ENCODE data around the gene SHCBP1L. TPM values are rescaled to one million over a fixed set of nuclear protein-coding genes. Genes with fewer than 3 reads are reported as not detected.

SHCBP1L gene
- total and polyA plus RNA-seq, 4 donors, result not detected

DNA sequence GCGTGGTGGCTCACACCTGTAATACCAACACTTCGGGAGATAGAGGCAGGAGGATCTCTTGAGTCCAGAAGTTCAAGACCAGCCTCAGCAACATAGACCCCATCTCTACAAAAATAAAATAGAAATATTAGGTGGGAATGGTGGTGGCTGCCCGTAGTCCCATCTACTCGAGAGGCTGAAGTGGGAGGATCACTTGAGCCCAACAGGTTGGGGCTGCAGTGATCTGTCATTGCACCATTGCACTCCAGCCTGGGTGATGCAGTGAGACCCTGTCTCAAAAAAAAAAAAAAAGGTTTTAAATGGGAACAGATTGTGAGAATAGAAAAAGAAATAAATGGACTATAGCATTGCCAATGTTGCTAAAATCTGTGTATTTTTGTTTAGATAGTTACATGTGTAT lies 102.6 kb downstream of the SHCBP1L start:
- intact Hi-C loops (cut with DNase I), result loop anchor here in 1 of 2 donors (10.0 kb wide), 1 partner anchor 284 kb away; no protein-coding TSS in a partner anchor
- ATAC-seq (ENCODE audit: low FRiP score) (no peak), DNase-seq (no peak)
- Histone ChIP-seq H3K36me3 (ENCODE audit: control insufficient read depth in 1 of 2, insufficient read depth in 2 of 2, low read length in 1 of 2) (peaks cover 5 to 6% of the 10 kb centered on the region in 2 donors), H3K27me3 (ENCODE audit: control insufficient read depth in 1 of 2, insufficient read depth in 2 of 2, low read length in 1 of 2) (no peaks in the 10 kb centered on the region), H3K27ac (ENCODE audit: low read depth in 1 of 2, low read length in 2 of 2) (no peak overlapping the region), H3K4me3 (ENCODE audit: low read length in 2 of 2) (no peak overlapping the region), H3K4me1 (ENCODE audit: control insufficient read depth in 1 of 2, insufficient read depth in 2 of 2, low read length in 2 of 2) (peaks cover 0 to 4% of the 10 kb centered on the region in 2 donors), H3K9me3 (ENCODE audit: control insufficient read depth, low read length) (no peaks in the 10 kb centered on the region)
- whole genome bisulfite sequencing, 2 donors, result 83 to 94% methylated on average over 4 of the region's 4 CpGs

Other genes starting within 250 kb of the SHCBP1L start
- gene NPL, start 163.4 kb downstream of the SHCBP1L start, total RNA-seq, result 10 to 100 TPM; 16.1 to 36.6 TPM
- gene NPL, start 163.4 kb downstream of the SHCBP1L start, polyA plus RNA-seq, result 10 to 100 TPM in 1 of 2 donors, 1 to 10 TPM in 1; 4.8 to 14.8 TPM
- gene DHX9, start 113.8 kb downstream of the SHCBP1L start, total RNA-seq, result 10 to 100 TPM; 91.5 to 95.9 TPM
- gene DHX9, start 113.8 kb downstream of the SHCBP1L start, polyA plus RNA-seq, result 10 to 100 TPM; 32.2 to 53.8 TPM
- 100 to 1,000 TPM; 242 to 247 TPM for gene LAMC1, start 70.3 kb upstream of the SHCBP1L start, total RNA-seq
- 10 to 100 TPM; 20.8 to 66.4 TPM for gene LAMC1, start 70.3 kb upstream of the SHCBP1L start, polyA plus RNA-seq
- gene LAMC2, start 233.1 kb upstream of the SHCBP1L start, total RNA-seq, result under 1 TPM; 0.90 to 0.91 TPM
- gene LAMC2, start 233.1 kb upstream of the SHCBP1L start, polyA plus RNA-seq, result 1 to 10 TPM; 1.0 to 1.2 TPM